Neutrophil (primary cell): Measurements from ENCODE around the gene ABCA2.

Experiments
- H3K27ac ChIP-seq: fragments of 200-600 bp; sonication (generic); 2 replicates; pipeline ENCODE4 v1.5.1; 2016; ENCODE audit warnings: mild to moderate bottlenecking, moderate library complexity
- H3K27me3 ChIP-seq: fragments of 200-600 bp; sonication (generic); 2 replicates; pipeline ENCODE4 v1.6.0; 2016; ENCODE audit warnings: mild to moderate bottlenecking
- H3K36me3 ChIP-seq: fragments of 200-600 bp; sonication (generic); 2 replicates; pipeline ENCODE4 v1.5.1; 2017
- H3K4me1 ChIP-seq, 2 experiments: fragments of 200-600 bp in 1 of 2; sonication (generic) in 1 of 2; 1 replicate in 1 of 2; 2 replicates in 1 of 2; pipeline versions ENCODE4 v1.5.1 to v1.6.1; 2013 to 2016; ENCODE audit warnings: low read depth in 1 of 2, low read length in 1 of 2, mild to moderate bottlenecking in 1 of 2, moderate library complexity in 1 of 2; ENCODE audit not compliant: control insufficient read depth in 1 of 2, insufficient read depth in 1 of 2
- H3K4me3 ChIP-seq, 2 experiments: fragments of 200-600 bp in 1 of 2; sonication (generic) in 1 of 2; 1 replicate in 1 of 2; 2 replicates in 1 of 2; pipeline ENCODE4 v1.5.1; 2013 to 2016; ENCODE audit warnings: low read depth in 1 of 2, low read length in 1 of 2, mild to moderate bottlenecking in 1 of 2, moderate library complexity in 1 of 2
- H3K9me3 ChIP-seq: fragments of 200-600 bp; sonication (generic); 2 replicates; pipeline ENCODE4 v1.5.1; 2016
- CTCF ChIP-seq: fragments of 200-600 bp; sonication (generic); IDR thresholded peaks from 2 replicates; pipeline ENCODE4 v1.5.1; 2016; ENCODE audit warnings: antibody characterized with exemption

Gene ABCA2

GRCh38 chr9:137021568-137021978, 6.5 kb downstream of the ABCA2 start:
- Histone ChIP-seq H3K4me3 (no peak overlapping the region), H3K27me3 (no peaks in the 10 kb centered on the region), H3K27ac (no peak overlapping the region), H3K9me3 (no peaks in the 10 kb centered on the region), H3K36me3 (peaks cover 61% of the 10 kb centered on the region), H3K4me1 (no peaks in the 10 kb centered on the region)
- no peak for TF ChIP-seq CTCF

GRCh38 chr9:137020771-137021567, 7.1 kb downstream of the ABCA2 start:
- no peak overlapping the region for H3K4me3 ChIP-seq
- H3K36me3 ChIP-seq: peaks cover 67% of the 10 kb centered on the region
- H3K4me1 ChIP-seq: no peaks in the 10 kb centered on the region
- no peaks in the 10 kb centered on the region for H3K9me3 ChIP-seq
- no peaks in the 10 kb centered on the region for H3K27me3 ChIP-seq
- H3K27ac ChIP-seq: no peak overlapping the region
- no peak for TF ChIP-seq CTCF

GRCh38 chr9:137019891-137020683, 8.0 kb downstream of the ABCA2 start:
- H3K27me3 ChIP-seq: no peaks in the 10 kb centered on the region
- no peaks in the 10 kb centered on the region for H3K9me3 ChIP-seq
- TF ChIP-seq CTCF: no peak
- no peak overlapping the region for H3K4me3 ChIP-seq
- H3K4me1 ChIP-seq: no peaks in the 10 kb centered on the region
- H3K36me3 ChIP-seq: peaks cover 76% of the 10 kb centered on the region
- no peak overlapping the region for H3K27ac ChIP-seq

- peaks cover 85% of the 10 kb centered on the region for H3K36me3 ChIP-seq
These were observed 9.1 kb downstream of the ABCA2 start for GRCh38 chr9:137018761-137019559.

More at GRCh38 chr9:137018761-137019559, 9.1 kb downstream of the ABCA2 start:
- Histone ChIP-seq H3K27ac (no peak overlapping the region), H3K9me3 (no peaks in the 10 kb centered on the region), H3K27me3 (no peaks in the 10 kb centered on the region), H3K4me3 (no peak overlapping the region), H3K4me1 (no peaks in the 10 kb centered on the region)
- no peak for TF ChIP-seq CTCF
